ENCODE measurements around the gene MTHFD1.
"Not testable (repeated sequence)": the region's sequence is repeated elsewhere in the genome, so short reads cannot be mapped to it uniquely, and the experiment has no call there.

Gene MTHFD1

GRCh38 chr14:64363265-64363846, 24.8 kb upstream of the MTHFD1 start:
- H3K27ac Mint-ChIP-seq: no peak overlapping the region
- H3K36me3 Mint-ChIP-seq (ENCODE audit: low read depth): no peaks in the 10 kb centered on the region
- H3K9me3 Mint-ChIP-seq: no peaks in the 10 kb centered on the region
- H3K4me3 Mint-ChIP-seq: no peak overlapping the region
- no peak for TF ChIP-seq CTCF (IDR thresholded peaks at IDR 0.05; ENCODE audit: unreplicated experiment in 3 of 3)
- H3K4me1 Mint-ChIP-seq: no peaks in the 10 kb centered on the region
- no peaks in the 10 kb centered on the region for H3K27me3 Mint-ChIP-seq (ENCODE audit: low read depth)

GRCh38 chr14:64364907-64365306, 23.2 kb upstream of the MTHFD1 start:
- Mint-ChIP-seq H3K27me3 (ENCODE audit: low read depth) (no peaks in the 10 kb centered on the region), H3K4me1 (no peaks in the 10 kb centered on the region), H3K4me3 (no peak overlapping the region), H3K36me3 (ENCODE audit: low read depth) (no peaks in the 10 kb centered on the region), H3K27ac (no peak overlapping the region), H3K9me3 (no peaks in the 10 kb centered on the region)
- no peak for TF ChIP-seq CTCF (IDR thresholded peaks at IDR 0.05; ENCODE audit: unreplicated experiment in 3 of 3)

GRCh38 chr14:64365358-64365889, 22.7 kb upstream of the MTHFD1 start:
- H3K4me1 Mint-ChIP-seq; H3K9me3 Mint-ChIP-seq; H3K27me3 Mint-ChIP-seq (ENCODE audit: low read depth); H3K27ac Mint-ChIP-seq; H3K4me3 Mint-ChIP-seq; H3K36me3 Mint-ChIP-seq (ENCODE audit: low read depth): not testable (repeated sequence)

- no peaks in the 10 kb centered on the region for H3K9me3 Mint-ChIP-seq
- no peak overlapping the region for H3K4me3 Mint-ChIP-seq
- no peaks in the 10 kb centered on the region for H3K27me3 Mint-ChIP-seq (ENCODE audit: low read depth)
- no peak overlapping the region for H3K27ac Mint-ChIP-seq
- no peaks in the 10 kb centered on the region for H3K36me3 Mint-ChIP-seq (ENCODE audit: low read depth)
- no peaks in the 10 kb centered on the region for H3K4me1 Mint-ChIP-seq
- no peak for TF ChIP-seq CTCF (IDR thresholded peaks at IDR 0.05; ENCODE audit: unreplicated experiment in 3 of 3)
Measured at GRCh38 chr14:64369201-64369600, 19.0 kb upstream of the MTHFD1 start.

- no peak for TF ChIP-seq CTCF (IDR thresholded peaks at IDR 0.05; ENCODE audit: unreplicated experiment in 3 of 3)
- Mint-ChIP-seq H3K4me1 (peaks cover 21% of the 10 kb centered on the region), H3K4me3 (peak overlapping the region; percentile 93 to 98 (median 97)), H3K27ac (peak overlapping the region; percentile 73 to 93 (median 89)), H3K9me3 (no peaks in the 10 kb centered on the region), H3K27me3 (ENCODE audit: low read depth) (no peaks in the 10 kb centered on the region), H3K36me3 (ENCODE audit: low read depth) (peaks cover 12% of the 10 kb centered on the region)
Measured at GRCh38 chr14:64387232-64387781, 846 bp upstream of the MTHFD1 start.

GRCh38 chr14:64388533-64389285, 556 bp downstream of the MTHFD1 start:
- TF ChIP-seq CTCF (IDR thresholded peaks at IDR 0.05; ENCODE audit: unreplicated experiment in 3 of 3): no peak
- Mint-ChIP-seq H3K27me3 (ENCODE audit: low read depth) (no peaks in the 10 kb centered on the region), H3K4me1 (peaks cover 21% of the 10 kb centered on the region), H3K27ac (peak overlapping the region; percentile 73 to 93 (median 89)), H3K36me3 (ENCODE audit: low read depth) (peaks cover 15% of the 10 kb centered on the region), H3K4me3 (peak overlapping the region; percentile 93 to 98 (median 97)), H3K9me3 (no peaks in the 10 kb centered on the region)

Measured in nephron (organoid).